Measurements from ENCODE around the gene TFR2. TPM values are rescaled to one million over a fixed set of nuclear protein-coding genes. Genes with fewer than 3 reads are reported as not detected.

Gene TFR2
- total RNA-seq, 4 donors from 2014 or later = 1.6 to 2.5 TPM; not detected in 2

DNA sequence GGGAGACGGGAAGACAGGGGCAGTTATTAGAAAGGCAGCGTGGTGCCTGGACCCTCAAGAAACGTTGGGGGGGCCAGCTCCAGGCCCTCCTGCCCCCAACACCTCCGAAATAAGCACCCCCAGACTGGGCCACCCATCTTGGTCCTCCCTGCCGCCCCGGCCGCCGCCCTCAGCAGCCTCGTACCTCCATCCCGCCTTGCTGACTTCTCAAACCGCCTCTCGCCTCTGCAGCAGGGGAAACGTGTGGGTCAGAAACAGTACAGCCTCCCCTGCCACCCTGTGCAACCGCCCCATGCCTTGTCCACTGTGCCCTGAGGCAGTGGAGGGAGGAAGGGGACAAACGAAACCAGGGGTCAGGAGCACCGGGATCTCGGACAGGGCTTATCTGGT, 45.5 kb upstream of the TFR2 start:
- Histone ChIP-seq H3K27me3 (no peaks in the 10 kb centered on the region), H3K27ac (no peak overlapping the region), H3K9me3 (no peaks in the 10 kb centered on the region), H3K4me1 (peaks cover 0 to 27% (median 10%) of the 10 kb centered on the region in 4 donors), H3K4me3 (no peak overlapping the region), H3K36me3 (peaks cover 0 to 78% (median 0%) of the 10 kb centered on the region in 3 donors)
- TF ChIP-seq POLR2A (IDR thresholded peaks at IDR 0.05) (no peak), CTCF (IDR thresholded peaks at IDR 0.05) (no peak)
- DNase-seq = no peak

DNA sequence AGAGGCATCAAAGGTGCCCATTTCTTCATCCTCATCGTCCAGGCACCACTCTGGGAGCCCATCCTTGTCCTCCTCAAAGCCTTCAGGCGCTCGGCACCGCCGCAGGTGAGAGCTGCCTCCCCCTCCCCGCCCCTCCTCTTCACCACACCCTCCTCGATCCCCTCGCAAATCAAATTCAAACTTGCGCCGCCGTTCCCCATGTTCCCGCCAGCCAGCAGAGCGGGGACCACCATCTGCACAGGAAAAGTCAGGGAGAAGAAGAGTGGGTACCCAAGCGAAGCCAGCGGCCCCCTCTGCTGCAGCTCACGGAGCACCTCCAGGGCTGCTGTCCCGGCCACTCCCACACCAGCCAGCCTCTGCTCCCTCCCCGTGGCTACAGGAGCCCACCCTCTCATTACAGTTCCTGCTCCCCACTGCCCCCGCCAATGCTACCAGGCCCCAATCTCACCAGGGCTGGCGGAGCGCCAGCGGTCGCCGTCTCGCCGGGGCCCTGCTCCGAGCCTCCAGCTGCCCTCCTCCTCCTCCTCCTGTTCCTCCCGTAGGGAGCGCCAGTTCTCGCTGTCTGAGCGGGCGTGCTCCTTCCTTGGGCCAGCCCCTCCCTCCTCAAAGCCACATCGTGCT, 45.0 kb upstream of the TFR2 start:
- TF ChIP-seq POLR2A (IDR thresholded peaks at IDR 0.05) = no peak
- TF ChIP-seq CTCF (IDR thresholded peaks at IDR 0.05) = no peak
- H3K36me3 ChIP-seq = peaks cover 0 to 83% (median 0%) of the 10 kb centered on the region in 3 donors
- no peak overlapping the region for H3K27ac ChIP-seq
- peaks cover 0 to 22% (median 5%) of the 10 kb centered on the region in 4 donors for H3K4me1 ChIP-seq
- no peak overlapping the region for H3K4me3 ChIP-seq
- no peaks in the 10 kb centered on the region for H3K9me3 ChIP-seq
- H3K27me3 ChIP-seq = no peaks in the 10 kb centered on the region
- no peak for DNase-seq

GRCh38 chr7:100685631-100686145, 44.3 kb upstream of the TFR2 start:
- no peak for DNase-seq
- Histone ChIP-seq H3K27ac (no peak overlapping the region), H3K9me3 (no peaks in the 10 kb centered on the region), H3K27me3 (no peaks in the 10 kb centered on the region), H3K4me3 (no peak overlapping the region), H3K36me3 (peaks cover 0 to 89% (median 0%) of the 10 kb centered on the region in 3 donors), H3K4me1 (peaks cover 0 to 20% (median under 1%) of the 10 kb centered on the region in 4 donors)
- TF ChIP-seq CTCF (IDR thresholded peaks at IDR 0.05) (no peak), POLR2A (IDR thresholded peaks at IDR 0.05) (no peak)

GRCh38 chr7:100685049-100685605, 43.8 kb upstream of the TFR2 start:
- Histone ChIP-seq H3K4me1 (peaks cover 0 to 21% (median 0%) of the 10 kb centered on the region in 4 donors), H3K9me3 (no peaks in the 10 kb centered on the region), H3K27ac (no peak overlapping the region), H3K36me3 (peaks cover 0 to 95% (median 0%) of the 10 kb centered on the region in 3 donors), H3K4me3 (no peak overlapping the region), H3K27me3 (no peaks in the 10 kb centered on the region)
- peak in 1 of 3 donors; percentile 8 for DNase-seq
- TF ChIP-seq CTCF (IDR thresholded peaks at IDR 0.05) (no peak), POLR2A (IDR thresholded peaks at IDR 0.05) (no peak)

- H3K4me3 ChIP-seq = no peak overlapping the region
- H3K27ac ChIP-seq = no peak overlapping the region
- TF ChIP-seq POLR2A (IDR thresholded peaks at IDR 0.05) (no peak), CTCF (IDR thresholded peaks at IDR 0.05) (no peak)
- peaks cover 0 to 100% (median 0%) of the 10 kb centered on the region in 3 donors for H3K36me3 ChIP-seq
- DNase-seq = peak in 1 of 3 donors; percentile 39
- no peaks in the 10 kb centered on the region for H3K27me3 ChIP-seq
- peaks cover 0 to 20% (median 0%) of the 10 kb centered on the region in 4 donors for H3K4me1 ChIP-seq
- H3K9me3 ChIP-seq = no peaks in the 10 kb centered on the region
Measured at GRCh38 chr7:100684534-100685042, 43.2 kb upstream of the TFR2 start.

All from Peyer's patch (tissue), 4 donors.